GM18498 (cell line): ENCODE measurements around the gene GRIK4.
A peak's percentile ranks its signal among the peaks of the same experiment; 100 is the strongest.

Experiments used
- ATAC-seq: cut with Tn5 transposase; IDR thresholded peaks from one replicate; pipeline ENCODE4 v1.9.1; 2021; ENCODE audit warnings: mild to moderate bottlenecking, moderate library complexity; ENCODE audit not compliant: unreplicated experiment

GRIK4 gene

GRCh38 chr11:120657306-120658070 is 145.9 kb downstream of the GRIK4 start:
- peak; percentile 60 for ATAC-seq

- ATAC-seq: peak; percentile 49
Measured at GRCh38 chr11:120658071-120658423, 146.5 kb downstream of the GRIK4 start.

GRCh38 chr11:120659076-120659475 is 147.5 kb downstream of the GRIK4 start:
- no peak for ATAC-seq

- ATAC-seq: no peak
Measured at GRCh38 chr11:120660024-120660565, 148.5 kb downstream of the GRIK4 start.

GRCh38 chr11:120662071-120662676 is 150.6 kb downstream of the GRIK4 start:
- ATAC-seq: no peak

- ATAC-seq: no peak
Measured at GRCh38 chr11:120663142-120663541, 151.6 kb downstream of the GRIK4 start.

GRCh38 chr11:120666121-120666639 is 154.6 kb downstream of the GRIK4 start:
- no peak for ATAC-seq

- ATAC-seq: no peak
Measured at GRCh38 chr11:120667281-120667680, 155.7 kb downstream of the GRIK4 start.

- no peak for ATAC-seq
Measured at GRCh38 chr11:120667934-120668333, 156.4 kb downstream of the GRIK4 start.

- ATAC-seq: no peak
Measured at GRCh38 chr11:120668537-120668936, 157.0 kb downstream of the GRIK4 start.

- no peak for ATAC-seq
Measured at GRCh38 chr11:120674542-120674941, 163.0 kb downstream of the GRIK4 start.

GRCh38 chr11:120675171-120675570 is 163.6 kb downstream of the GRIK4 start:
- no peak for ATAC-seq

GRCh38 chr11:120676991-120677390 is 165.4 kb downstream of the GRIK4 start:
- no peak for ATAC-seq

- ATAC-seq: no peak
Measured at GRCh38 chr11:120680322-120680721, 168.8 kb downstream of the GRIK4 start.

- no peak for ATAC-seq
Measured at GRCh38 chr11:120681434-120682331, 170.1 kb downstream of the GRIK4 start.

GRCh38 chr11:120682332-120682649 is 170.7 kb downstream of the GRIK4 start:
- no peak for ATAC-seq

- ATAC-seq: no peak
Measured at GRCh38 chr11:120682866-120683265, 171.3 kb downstream of the GRIK4 start.

- no peak for ATAC-seq
Measured at GRCh38 chr11:120686516-120686915, 175.0 kb downstream of the GRIK4 start.

- no peak for ATAC-seq
Measured at GRCh38 chr11:120688163-120688562, 176.6 kb downstream of the GRIK4 start.

- no peak for ATAC-seq
Measured at GRCh38 chr11:120689596-120690275, 178.2 kb downstream of the GRIK4 start.

- ATAC-seq: no peak
Measured at GRCh38 chr11:120690406-120690805, 178.9 kb downstream of the GRIK4 start.
